Epithelial cell of esophagus (primary cell): Measurements from ENCODE around the gene COL4A2.

Experiments
- DNase-seq: peaks from one replicate; pipeline ENCODE4 v3.0.0; 2010; ENCODE audit warnings: low read depth
- H3K4me3 ChIP-seq: 2 replicates; pipeline ENCODE4 v1.5.1; 2011; ENCODE audit warnings: mild to moderate bottlenecking, low read length, control low read depth
- CTCF ChIP-seq: IDR thresholded peaks from 2 replicates; pipeline ENCODE4 v1.5.1; 2011; ENCODE audit warnings: low read depth, mild to moderate bottlenecking, low read length, control low read depth, inconsistent platforms; ENCODE audit not compliant: insufficient read depth; ENCODE audit errors: missing control alignments

COL4A2 gene

GRCh38 chr13:110341445-110342244 is 34.6 kb downstream of the COL4A2 start:
- no peak for TF ChIP-seq CTCF
- no peak for DNase-seq
- H3K4me3 ChIP-seq, result no peak overlapping the region

- no peak overlapping the region for H3K4me3 ChIP-seq
- DNase-seq, result no peak
- no peak for TF ChIP-seq CTCF
These were observed 35.4 kb downstream of the COL4A2 start for GRCh38 chr13:110342474-110342873.

DNA sequence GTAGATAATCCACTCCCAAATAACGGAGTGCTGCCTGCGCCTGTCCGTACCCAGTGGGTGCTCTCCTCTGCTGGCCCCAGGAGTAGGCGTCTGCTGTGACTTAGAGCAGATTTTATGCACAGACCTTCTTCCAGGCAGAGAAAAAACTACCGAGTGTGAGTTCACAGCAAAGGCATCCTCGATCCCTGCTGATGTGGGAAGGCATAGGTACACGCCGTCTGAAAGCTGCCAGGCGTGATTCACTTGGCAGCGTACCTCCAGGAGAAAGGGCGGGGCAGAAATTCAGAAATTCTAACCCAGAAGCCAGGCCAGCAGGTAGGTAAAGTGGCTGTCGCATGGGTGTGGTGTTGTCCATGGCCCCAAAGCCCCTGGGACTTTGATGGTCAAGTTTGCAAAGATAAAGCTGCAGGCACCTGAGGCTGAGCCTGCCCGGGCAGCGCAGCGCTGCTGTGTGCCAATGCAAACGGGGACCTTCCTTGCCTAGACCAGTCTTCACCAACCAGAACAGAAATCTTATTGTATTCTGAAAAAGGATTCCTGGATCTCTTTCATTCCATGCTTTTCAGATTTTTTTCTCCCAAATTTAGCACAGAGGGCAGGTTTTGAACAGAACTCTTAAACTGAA is 36.3 kb downstream of the COL4A2 start:
- TF ChIP-seq CTCF, result no peak
- peak; percentile 97 for DNase-seq
- H3K4me3 ChIP-seq, result no peak overlapping the region

GRCh38 chr13:110344320-110344719 is 37.2 kb downstream of the COL4A2 start:
- DNase-seq, result peak; percentile 35
- no peak overlapping the region for H3K4me3 ChIP-seq
- no peak for TF ChIP-seq CTCF

DNA sequence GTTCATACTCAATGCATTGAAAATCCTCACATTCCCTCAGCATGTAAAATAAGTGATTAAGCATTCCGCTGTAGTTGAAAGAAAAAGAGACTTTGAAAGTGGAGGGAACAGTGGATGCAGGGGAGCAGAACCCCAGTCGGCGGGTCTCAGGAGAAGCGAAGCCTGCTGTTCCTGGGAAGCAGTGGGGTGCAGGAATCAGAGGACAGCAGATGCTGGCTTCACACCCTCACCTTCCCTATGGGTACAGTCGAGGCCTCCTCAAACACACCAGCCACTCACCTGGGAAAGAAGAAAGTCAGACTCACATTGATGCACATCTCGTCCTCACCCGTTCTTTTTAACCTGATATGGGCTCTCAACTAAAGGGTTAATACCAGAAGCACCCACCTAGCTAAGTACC is 38.2 kb downstream of the COL4A2 start:
- no peak overlapping the region for H3K4me3 ChIP-seq
- TF ChIP-seq CTCF, result no peak
- DNase-seq, result no peak

DNA sequence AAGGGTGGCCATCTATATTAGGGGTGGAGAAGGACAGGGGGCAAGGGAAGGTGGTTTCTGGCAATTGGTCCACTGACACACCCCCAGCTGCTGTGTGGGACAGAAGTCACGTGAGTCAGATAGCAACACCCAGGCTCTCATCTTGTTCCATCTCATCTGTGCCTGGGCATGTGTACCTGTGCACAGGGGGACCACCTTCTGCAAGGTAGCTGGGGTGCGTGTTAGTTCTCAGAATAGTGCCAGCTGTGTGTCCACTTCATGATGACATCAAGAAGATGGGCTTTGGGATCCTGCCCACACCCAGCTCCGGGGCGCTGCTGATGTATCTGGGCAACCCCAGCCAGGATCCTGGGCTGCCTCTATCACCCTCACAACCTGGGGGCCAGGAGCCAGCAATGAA is 38.6 kb downstream of the COL4A2 start:
- no peak overlapping the region for H3K4me3 ChIP-seq
- no peak for TF ChIP-seq CTCF
- no peak for DNase-seq
